ENCODE data around the gene ITGA1.

DNA sequence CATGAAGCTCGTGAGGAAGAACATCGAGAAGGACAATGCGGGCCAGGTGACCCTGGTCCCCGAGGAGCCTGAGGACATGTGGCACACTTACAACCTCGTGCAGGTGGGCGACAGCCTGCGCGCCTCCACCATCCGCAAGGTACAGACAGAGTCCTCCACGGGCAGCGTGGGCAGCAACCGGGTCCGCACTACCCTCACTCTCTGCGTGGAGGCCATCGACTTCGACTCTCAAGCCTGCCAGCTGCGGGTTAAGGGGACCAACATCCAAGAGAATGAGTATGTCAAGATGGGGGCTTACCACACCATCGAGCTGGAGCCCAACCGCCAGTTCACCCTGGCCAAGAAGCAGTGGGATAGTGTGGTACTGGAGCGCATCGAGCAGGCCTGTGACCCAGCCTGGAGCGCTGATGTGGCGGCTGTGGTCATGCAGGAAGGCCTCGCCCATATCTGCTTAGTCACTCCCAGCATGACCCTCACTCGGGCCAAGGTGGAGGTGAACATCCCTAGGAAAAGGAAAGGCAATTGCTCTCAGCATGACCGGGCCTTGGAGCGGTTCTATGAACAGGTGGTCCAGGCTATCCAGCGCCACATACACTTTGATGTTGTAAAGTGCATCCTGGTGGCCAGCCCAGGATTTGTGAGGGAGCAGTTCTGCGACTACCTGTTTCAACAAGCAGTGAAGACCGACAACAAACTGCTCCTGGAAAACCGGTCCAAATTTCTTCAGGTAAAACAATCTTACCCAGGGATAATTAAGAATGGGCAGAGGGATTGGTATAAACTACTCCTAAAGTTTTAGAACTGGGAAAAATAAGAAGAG, 12.9 kb downstream of the ITGA1 start:
- TF ChIP-seq, protein P1, sequence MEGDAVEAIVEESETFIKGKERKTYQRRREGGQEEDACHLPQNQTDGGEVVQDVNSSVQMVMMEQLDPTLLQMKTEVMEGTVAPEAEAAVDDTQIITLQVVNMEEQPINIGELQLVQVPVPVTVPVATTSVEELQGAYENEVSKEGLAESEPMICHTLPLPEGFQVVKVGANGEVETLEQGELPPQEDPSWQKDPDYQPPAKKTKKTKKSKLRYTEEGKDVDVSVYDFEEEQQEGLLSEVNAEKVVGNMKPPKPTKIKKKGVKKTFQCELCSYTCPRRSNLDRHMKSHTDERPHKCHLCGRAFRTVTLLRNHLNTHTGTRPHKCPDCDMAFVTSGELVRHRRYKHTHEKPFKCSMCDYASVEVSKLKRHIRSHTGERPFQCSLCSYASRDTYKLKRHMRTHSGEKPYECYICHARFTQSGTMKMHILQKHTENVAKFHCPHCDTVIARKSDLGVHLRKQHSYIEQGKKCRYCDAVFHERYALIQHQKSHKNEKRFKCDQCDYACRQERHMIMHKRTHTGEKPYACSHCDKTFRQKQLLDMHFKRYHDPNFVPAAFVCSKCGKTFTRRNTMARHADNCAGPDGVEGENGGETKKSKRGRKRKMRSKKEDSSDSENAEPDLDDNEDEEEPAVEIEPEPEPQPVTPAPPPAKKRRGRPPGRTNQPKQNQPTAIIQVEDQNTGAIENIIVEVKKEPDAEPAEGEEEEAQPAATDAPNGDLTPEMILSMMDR (conservative IDR thresholded peaks at IDR 0.05) = no peak; the same call in 1 of the 2 replicates
- TF ChIP-seq ZFX (IDR thresholded peaks at IDR 0.05) = peak; percentile 76; the same call in 1 of the 2 replicates
